HG03378 (cell line): Measurements from ENCODE around the gene METAP1D.
"Not testable (repeated sequence)": the region's sequence is repeated elsewhere in the genome, so short reads cannot be mapped to it uniquely, and the experiment has no call there.

Experiments used
- ATAC-seq: cut with Tn5 transposase; IDR thresholded peaks from one replicate; pipeline ENCODE4 v1.9.1; 2021; ENCODE audit warnings: mild to moderate bottlenecking, moderate library complexity; ENCODE audit not compliant: unreplicated experiment

Gene METAP1D

DNA sequence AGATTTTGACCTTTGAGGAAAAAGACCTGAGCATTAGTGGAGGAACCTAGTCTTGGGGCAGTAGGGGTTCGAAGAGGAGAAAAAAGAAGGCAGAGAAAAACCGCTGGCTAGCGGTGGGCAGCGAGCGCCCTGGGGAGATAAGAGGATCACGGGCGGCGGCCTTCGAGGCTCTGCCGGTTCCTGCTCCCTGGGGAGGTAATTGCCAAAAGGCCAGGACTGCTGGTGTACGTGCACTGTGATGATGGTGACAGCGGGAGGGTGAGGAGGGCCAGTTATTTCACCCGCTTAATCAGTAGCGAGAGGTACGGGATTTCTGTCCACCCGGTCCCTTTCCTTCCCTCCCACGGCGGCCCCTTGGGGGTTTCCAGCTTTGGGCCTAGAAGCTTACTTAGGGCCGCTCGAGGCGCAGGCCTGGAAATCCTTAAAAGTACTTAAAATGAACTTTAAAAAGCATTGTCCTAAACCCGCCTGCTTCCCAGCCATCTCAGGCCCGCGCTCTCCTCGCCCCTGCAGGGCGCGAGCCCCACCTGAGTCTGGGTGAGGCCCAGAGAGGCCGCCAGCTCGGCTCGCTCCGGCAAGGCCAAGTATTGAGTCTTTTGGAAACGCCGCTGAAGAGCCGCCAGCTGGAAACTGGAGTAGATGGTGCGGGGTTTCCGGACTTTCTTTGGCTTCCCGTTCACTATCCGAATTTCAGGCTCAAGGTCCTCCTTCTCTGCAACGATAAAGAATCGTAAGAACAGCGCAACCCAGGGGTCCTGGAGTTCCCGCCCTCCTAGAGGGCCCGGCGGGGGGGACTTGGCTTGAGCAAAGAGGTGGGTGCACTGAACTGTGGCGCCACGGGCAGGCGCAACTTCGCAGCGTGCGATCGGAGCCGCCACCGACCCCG lies 101.4 kb downstream of the METAP1D start:
- no peak for ATAC-seq

DNA sequence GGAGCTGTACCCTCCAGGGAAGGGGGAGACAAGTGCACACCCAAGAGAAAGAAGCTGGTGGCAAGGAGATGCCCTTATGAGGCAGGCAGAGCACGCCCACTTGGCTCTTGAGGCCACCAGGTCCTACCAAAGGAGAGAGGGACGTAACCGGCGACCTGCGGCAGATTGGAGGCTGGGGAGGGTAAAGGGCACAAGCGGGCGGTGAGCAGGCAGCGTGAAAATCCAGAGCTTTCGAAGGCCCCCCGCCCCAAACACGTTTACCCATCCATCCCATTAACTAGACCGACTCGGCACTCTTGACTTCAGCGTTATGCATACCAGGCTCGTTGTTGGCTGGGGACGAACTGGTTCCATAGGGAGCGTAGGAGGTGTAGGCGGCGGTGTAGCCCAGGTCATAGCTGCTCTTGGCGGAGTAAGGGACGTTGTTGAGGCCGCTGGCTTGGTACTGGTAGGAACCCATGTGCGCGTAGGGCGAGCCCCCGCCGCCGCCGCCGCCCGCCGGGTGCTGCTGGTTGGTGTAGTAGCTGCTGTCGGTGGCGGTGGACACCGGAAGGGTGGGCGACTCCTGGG lies 102.2 kb downstream of the METAP1D start:
- no peak for ATAC-seq

DNA sequence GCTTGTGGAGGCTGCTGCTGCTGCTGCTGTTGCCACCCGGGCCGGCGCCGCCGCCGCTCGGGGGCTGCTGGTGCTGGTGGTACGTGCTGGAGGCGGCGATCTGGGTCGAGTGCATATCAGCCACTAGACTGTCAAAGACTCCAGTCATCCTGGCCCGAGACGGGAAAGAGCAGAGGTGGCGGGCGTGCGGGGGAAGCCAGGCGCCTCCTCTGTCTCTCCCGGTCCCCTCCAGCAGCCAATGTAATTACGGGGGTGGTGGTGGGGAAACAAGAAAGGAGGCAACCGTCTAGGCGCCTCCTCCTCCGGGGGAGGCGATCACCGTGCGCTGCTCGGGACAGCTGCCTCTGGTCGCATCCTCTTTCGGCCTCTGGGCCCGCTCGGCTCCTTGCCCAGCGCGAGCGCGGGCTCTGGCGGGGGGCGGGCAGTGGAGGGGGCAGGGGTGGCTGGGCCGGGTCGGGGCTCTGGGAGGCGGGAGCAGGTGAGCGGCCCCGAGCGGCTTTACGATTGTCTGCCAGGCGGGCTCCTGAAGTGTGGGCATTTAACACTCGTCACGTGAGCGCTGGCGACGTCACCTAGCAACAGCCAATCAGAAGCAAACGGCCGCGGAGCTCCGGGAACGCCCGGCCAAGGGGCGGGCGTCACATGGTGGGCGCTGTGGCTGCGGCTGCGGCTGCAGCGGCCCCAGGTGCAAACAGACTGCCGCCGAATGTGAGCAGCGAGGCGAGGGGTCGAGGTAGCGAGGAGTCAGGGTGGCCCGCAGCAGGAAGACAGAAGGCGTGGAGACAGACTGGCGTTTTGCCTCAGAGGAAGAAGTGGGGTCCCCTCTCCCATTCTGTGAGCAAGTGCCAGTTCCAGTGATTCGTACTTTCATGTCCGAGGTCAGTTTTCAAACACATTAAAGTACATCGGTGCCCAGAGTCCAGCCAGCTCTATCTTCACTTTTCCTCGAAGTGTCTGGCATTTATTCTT lies 102.9 kb downstream of the METAP1D start, which contains the start of gene DLX2:
Gene DLX2 (minus strand): TSS at position 510 of the 969 bp plus-strand sequence. CDS start 362 bp downstream, at position 148.
- peak; percentile 35 for ATAC-seq

DNA sequence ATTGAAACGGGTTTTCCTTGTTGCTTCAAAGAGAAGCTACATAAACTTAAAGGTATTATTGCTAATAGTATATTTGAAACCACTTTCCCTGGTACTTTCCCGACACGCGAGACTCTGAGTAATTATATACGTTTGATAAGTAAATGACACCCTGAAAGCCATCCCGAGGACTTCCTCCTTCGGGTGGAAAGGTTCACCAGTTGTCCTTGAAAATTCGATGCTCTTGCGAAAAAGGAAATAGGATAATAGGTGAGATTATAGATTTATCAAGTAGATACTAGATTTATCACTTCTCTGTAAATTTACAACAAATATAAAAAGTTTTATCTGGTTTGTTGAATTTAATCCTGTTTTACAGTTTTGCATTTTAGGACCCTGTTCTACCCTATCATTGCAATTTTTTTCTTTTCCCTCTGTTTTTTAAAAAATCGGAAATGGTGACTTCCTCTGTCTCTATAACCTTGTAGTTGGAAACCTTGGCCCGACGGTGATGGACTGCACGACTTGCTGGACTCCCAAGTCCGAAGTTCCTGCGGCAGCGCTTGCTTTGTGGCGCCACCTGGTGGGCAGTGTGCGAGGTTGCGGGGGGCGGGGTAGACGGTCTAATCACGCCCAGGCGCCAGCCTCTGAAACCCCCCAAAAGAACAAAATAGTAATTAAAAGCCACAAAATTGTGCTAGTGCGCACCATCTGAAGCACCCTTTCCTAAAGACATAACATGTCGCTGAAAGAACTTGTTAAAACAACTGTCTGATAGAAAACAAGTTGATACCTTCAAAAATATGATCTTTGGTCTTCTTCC lies 103.9 kb downstream of the METAP1D start:
- no peak for ATAC-seq

DNA sequence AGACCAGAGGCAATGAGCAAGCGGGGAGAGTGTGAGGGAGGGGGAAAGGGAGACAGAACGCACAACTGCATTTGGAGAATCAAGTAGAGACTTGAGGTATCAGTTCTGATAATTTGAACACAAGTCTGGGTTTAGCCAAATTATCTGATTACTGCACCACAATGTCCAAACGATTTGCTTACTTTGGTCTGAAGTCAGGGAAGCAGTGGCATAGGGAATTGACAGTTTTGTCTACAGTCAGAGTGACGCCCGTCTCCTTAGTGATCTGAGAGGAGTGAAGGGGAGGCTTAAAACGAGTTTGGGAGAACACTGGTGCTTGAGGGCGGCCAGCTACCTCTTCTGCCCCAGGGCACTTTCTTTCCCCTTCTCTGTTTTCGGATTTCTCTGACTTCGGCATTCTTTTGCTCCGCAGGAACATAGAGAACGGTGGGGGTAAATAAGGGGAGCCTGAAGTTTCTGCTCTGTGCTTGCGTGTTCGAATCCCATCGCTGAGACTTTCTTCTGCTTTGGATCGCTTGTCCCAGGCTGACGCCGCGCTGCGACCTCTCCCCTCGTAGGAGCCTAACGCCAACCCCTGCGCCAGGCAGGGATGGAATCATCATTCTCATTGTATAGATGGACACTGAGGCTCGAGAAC lies 105.8 kb downstream of the METAP1D start:
- ATAC-seq: no peak

DNA sequence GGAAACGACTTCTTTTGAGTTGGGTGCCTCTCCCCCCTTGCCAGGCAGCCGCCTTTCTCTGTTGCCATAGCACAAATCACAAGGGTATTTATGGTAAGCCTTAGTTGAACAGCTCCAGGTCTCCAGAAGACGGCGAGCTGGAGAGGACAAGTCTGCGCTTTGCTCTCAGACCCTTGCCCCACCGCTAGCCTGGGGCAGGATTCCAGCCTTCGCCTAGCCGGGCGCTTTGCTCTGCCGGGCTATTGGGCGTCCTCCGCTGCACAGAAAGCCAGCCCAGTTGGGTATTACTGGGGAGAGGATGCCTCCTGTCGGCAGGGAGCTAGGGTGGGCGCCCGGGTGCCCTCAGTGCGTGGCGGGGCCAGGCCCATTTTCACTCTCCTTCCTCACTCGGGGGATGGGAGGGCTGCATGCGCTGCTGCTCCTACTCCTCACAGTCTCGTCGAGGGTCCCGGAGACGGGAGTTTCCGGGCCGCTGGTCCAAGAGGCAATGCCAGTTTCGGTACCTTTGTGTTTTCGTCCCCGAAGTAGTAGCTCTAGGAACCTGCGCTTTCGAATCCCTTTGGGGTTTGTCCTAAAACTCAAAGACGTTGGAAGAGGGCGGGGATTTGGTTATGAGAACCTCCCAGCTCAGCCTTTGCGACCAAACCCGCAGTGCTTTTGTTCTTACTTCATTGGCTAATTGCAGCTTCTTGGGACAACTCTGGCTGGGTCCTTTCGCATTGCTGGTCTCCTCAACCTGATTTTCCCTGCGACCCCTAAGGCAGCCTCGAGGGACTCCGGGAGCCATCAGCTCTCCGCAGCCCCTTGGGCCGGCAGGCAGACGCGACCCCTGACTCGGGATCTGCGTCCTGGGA lies 106.6 kb downstream of the METAP1D start:
- no peak for ATAC-seq

DNA sequence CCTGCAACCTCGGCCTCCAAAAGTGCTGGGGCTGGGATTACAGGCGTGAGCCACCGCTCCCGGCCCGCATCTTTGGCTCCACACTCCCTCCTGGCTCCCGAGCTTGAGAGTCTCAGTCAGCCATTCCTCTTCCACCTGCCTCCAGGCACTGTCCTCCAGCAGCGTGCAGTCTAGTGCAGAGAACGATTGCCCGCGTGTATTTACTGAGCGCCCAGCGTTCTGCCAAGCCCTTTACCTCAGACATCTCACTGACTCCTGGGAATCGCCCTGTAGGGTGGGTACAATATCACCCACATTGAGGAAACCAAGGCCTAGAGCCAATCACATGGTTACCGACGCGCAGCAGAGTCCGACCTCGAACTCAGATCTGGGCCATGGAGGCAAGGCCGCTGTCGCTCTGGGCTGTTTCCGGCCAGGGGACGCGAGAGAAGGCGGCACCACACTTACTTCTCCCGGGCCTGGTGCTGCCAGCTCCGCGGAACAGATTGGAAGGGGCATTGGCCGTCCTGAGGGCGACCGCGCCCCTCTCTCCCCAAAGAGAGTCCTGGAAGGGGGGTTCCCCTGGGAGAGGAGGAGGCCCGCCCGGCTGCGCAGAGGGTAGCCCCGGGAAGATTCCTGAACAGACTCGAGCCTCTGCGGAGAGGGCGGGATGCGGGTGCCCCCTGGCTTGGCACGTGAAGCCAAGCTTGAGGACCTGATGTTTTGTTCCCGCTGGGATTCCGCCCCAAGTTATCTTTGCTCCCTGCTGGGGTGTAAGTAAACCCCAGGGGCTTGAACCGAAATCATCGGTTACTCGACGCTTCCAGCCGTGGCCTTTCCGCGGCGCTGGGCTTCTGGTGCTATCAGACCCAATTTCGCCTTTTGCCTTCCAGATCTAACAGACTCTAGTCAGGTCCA lies 108.2 kb downstream of the METAP1D start:
- ATAC-seq: no peak

DNA sequence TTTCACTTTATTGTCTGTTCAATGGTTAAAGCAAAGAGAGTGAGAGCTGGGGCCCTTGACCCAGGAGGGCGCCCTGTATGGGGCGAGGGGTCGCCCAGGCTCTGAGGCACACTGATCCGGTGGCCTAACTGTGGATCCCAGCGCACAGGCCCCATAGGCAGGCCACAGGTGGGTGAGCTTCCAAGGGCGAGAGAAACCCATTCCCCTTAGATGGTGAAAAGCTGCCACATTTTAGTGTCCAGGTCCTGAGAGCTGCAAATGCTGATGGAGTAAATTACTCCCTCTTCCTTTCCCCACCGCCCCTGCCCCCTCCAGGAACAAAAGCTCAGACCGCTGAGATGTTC lies 108.8 kb downstream of the METAP1D start:
- no peak for ATAC-seq

DNA sequence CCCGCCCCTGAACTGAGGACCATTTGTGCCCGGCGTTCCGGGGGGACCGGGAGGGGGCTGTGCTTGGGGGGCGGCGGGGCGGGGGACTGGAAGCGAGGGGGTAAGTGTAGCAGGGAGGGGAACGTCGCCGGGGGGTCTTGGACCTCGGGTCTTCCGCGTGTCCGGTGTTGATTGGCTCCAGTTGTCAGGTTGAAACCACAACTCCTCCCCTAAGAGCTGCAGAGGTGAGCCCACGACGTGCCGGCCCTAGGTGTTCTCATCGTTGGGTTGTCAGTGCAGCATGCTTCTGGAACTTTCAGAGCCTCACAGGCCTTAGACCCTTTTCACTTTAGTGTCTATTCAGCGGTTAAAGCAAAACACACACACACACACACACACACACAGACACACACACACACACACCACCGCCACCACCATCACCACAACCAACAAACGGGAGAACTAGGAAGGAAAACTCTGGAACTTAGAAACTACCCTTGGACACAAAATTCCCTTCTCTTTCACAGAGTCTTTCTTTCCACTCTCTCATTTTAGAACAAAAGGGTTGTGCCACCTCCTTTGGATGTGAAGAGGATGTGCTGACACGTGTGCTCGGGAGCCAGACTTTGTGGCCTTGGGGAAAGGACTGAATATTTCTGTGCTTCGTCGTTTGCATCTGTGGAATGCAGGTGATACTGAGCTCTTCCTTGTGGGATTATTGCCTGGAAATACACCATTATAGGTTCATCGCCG lies 109.7 kb downstream of the METAP1D start:
- no peak for ATAC-seq

DNA sequence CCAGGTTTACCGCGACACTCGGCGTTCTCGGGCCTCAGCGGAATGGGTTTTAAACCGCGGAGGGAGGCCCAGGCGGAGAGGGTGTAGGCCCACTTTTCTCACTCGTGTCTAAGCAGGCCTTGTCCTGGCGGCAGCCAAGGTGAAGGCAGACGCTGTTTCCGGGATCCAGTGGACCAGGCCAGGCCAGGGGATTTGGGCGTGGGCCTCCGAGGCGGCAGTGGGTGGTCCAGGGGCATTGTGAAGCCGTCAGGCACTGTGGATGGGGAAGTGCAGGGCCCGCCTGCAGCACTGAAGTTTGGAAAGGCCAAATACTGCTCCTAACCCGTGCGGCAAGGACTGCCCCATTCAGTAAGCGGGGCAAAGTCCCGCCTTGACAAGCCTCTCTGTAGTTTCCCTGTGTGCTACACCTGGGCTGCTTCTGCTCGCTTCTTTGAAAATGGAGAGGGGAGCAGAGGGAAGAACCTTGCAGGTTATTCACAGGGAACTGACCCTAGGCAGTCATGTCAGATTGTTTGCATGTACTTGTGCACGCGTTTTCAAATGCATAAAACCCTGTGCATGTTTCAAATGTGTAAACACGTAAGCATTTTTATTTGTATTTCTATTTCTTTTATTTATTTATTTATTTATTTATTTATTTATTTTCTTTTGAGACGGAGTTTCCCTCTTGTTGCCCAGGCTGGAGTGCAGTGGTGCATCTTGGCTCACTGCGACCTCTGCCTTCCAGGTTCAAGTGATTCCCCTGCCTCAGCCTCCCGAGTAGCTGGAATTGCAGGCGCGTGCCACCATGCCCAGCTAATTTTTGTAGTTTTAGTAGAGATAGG lies 110.4 kb downstream of the METAP1D start:
- ATAC-seq: no peak

DNA sequence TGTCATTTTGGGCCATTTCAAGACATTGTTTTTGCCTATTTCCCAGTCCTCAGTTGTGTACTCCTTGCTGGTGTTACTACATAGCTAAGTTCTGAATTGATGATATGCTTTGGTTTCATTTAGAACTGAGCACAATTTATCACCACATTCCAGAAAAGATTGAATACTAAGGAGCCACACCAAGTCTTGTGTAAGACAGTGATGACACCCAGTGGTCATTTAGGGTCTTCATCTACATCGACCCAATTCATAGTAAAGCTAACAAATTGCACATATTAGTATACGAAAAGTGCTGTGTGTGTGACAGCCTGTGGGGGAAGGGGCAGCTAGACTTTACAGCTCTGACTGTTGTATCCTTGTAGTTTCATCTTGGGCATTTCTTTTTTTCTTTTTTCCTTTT lies 113.9 kb downstream of the METAP1D start:
- no peak for ATAC-seq

DNA sequence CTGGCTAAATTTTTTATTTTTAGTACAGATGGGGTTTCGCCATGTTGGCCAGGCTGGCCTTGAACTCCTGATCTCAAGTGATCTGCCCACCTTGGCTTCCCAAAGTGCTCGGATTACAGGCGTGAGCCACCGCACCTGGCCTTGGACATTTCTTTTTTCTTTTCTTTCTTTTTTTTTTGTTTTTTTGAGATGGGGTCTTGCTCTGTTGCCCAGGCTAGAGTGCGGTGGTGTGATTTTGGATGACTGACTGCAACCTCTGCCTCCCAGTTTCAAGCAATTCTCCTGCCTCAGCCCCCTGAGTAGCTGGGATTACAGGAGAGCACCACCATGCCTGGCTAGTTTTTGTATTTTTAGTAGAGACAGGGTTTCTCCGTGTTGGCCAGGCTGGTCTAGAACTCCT lies 114.4 kb downstream of the METAP1D start:
- not testable (repeated sequence) for ATAC-seq

DNA sequence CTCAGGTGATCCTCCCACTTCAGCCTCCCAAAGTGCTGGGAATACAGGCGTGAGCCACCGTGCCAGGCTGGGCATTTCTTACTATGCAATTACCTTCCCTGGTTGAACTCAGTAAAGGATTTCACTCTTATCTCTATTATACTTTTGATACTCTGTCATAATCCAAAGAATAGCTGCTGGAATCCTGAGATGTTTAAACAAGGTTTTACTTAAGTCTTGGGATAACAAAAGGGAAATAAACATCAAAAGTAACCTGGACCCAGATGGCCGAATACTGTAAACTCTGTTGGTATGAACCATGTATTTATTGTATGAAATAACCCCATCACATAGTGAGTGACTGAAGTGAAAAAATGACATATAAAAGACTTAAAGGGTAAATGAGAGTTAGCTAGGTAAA lies 114.8 kb downstream of the METAP1D start:
- no peak for ATAC-seq

DNA sequence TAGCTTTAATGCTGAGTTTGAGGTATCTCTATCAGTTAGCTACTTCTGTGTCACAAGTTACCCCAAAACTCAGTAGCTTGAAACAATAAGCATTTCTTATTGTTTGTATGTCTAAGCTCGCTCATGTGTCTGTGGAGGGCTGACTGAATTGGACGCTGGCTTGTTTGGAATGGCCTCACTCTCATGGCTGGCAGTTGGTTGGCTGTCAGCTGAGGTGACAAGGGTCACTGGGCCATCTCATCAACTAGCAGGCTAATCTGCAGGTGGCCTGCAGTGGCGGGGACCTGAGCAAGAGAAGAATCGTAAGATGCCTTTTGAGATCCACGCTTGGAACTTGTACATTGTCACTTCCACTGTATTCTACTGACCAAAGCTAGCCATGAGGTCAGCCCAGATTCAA lies 116.4 kb downstream of the METAP1D start:
- no peak for ATAC-seq

DNA sequence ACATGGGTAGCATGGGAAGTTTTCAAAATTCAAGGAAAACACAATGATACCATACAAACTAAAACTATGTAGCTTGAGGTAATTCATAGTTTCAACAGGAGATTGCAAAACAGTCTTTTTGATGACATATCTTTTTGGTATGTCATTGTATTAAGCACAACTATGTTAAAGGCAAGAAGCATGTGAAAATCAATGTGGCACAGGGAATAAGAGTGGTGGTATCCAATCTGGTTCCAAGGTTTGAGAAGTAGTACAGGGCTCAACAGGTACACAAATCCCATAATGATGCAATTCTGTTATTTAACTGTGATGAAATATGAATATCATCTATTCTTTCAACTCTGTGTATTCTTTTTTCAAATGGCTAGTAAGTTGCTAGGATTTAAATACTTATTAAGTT lies 119.3 kb downstream of the METAP1D start:
- no peak for ATAC-seq

DNA sequence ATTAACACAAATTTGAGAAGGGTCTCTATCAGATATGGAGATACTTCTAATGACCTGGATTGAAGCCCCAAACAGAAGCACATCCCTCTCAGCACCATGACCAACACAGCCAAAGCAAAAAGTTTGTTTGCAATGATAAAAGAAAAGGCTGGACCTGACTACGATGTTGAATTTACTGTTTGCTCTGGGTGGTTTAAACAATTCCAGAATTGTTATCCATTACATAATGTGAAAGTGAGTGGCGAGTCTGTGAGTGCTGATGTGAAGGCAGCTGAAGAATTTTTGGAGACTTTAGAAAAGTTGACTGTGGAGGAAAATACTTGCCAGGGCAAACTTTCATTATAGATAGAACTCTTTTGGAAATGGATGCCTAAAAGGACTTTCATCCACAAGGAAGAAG lies 120.4 kb downstream of the METAP1D start:
- no peak for ATAC-seq

DNA sequence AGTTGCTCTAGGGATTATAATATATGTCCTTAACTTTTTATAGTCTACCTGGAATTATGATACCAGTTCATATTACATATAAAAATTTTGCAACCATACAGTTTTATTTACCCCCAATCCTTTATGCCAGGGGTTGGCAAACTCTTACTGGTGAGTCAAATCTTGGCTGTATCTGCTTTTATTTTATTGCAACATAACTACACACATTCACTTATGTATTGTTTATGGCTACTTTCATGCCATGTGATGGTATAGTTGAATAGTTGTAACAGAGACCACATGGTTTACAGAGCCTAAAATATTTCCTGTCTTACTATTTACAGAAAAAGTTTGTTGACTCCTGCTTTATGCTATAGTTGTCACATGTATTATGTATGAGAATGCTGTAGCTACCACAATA lies 128.7 kb downstream of the METAP1D start:
- ATAC-seq: no peak
